ENCODE data around the gene SEC24C. TPM values are rescaled to one million over a fixed set of nuclear protein-coding genes. Genes with fewer than 3 reads are reported as not detected.

SEC24C gene
- total and polyA plus RNA-seq, 2 of the 13 experiments (the other 11 are each of a cell fraction or from before 2014, with no cell fraction given) = 63.1 to 66.4 TPM

- 0 out of 2 replicates have a peak, but pooled peaks cover 5% of the 10 kb centered on the region for H3K4me1 ChIP-seq (ENCODE audit: insufficient read depth, low read length)
- H3K27me3 ChIP-seq (ENCODE audit: control insufficient read depth in 1 of 2, insufficient read depth in 2 of 2, low read length in 2 of 2) = no peaks in the 10 kb centered on the region; a peak in 1 of 5 replicates
- DNase-seq (ENCODE audit: low spot score) = no peak
- ChIA-PET CTCF (ENCODE audit: low intra/inter-chr PET ratio, low total read pairs) (no interaction called here), POLR2A (no interaction called here)
- intact Hi-C loops (cut with micrococcal nuclease; ENCODE audit: unreplicated experiment) = no loop called here
- H3K79me2 ChIP-seq (ENCODE audit: insufficient read depth, low read length) = no peaks in the 10 kb centered on the region
- H3K9ac ChIP-seq (ENCODE audit: insufficient read depth, low read depth, low read length) = no peak overlapping the region
- H3K4me2 ChIP-seq (ENCODE audit: low read depth, low read length) = no peak overlapping the region
- H3K4me3 ChIP-seq (replicated peaks in 1 of 3; ENCODE audit: insufficient read depth in 1 of 3, low read depth in 2 of 3, low read length in 3 of 3) = no peak overlapping the region
- no TSS peak for BruUV-seq (replicated peaks)
- no peaks in the 10 kb centered on the region for H4K20me1 ChIP-seq (ENCODE audit: insufficient read depth, low read length)
- FAIRE-seq = no peak
- H3K27ac ChIP-seq (ENCODE audit: extremely low read length, insufficient read depth, low read length) = no peak overlapping the region
- H3K9me3 ChIP-seq (ENCODE audit: low read length) = no peaks in the 10 kb centered on the region
- 100% methylated on average over 1 of the region's 1 CpG for WGBS (ENCODE audit: low lambda C conversion rate)
- ATAC-seq = no peak
- H3K36me3 ChIP-seq (replicated peaks in 1 of 2; ENCODE audit: control insufficient read depth in 1 of 2, insufficient read depth in 2 of 2, low read length in 2 of 2) = peaks cover 58 to 80% of the 10 kb centered on the region in 2 experiments
- H2AFZ ChIP-seq (ENCODE audit: low read length) = no peak overlapping the region
- in situ Hi-C loops (cut with HindIII; ENCODE audit: extremely low pct_ligation_motif_present, low pct_unique_long_range_greater_than_20kb) = no loop called here
- TF ChIP-seq ZNF276 (CRISPR knock-in tag; IDR thresholded peaks at IDR 0.05; ENCODE audit: low read depth) = no peak
- no peak for TF ChIP-seq MEF2D (CRISPR knock-in tag; IDR thresholded peaks at IDR 0.05)
- no peak for TF ChIP-seq HNF4A (CRISPR knock-in tag; IDR thresholded peaks at IDR 0.05)
- no peak for TF ChIP-seq ZNF788 (CRISPR knock-in tag; IDR thresholded peaks at IDR 0.05; ENCODE audit: borderline replicate concordance)
- no peak for TF ChIP-seq MTA3 (CRISPR knock-in tag; IDR thresholded peaks at IDR 0.05)
- TF ChIP-seq ZNF484 (CRISPR knock-in tag; IDR thresholded peaks at IDR 0.05; ENCODE audit: borderline replicate concordance, low read depth) = no peak
- TF ChIP-seq TOE1 (CRISPR knock-in tag; IDR thresholded peaks at IDR 0.05) = no peak
- no peak for TF ChIP-seq ZNF567 (CRISPR knock-in tag; IDR thresholded peaks at IDR 0.05; ENCODE audit: borderline replicate concordance)
- TF ChIP-seq ZBTB46 (CRISPR knock-in tag; IDR thresholded peaks at IDR 0.05; ENCODE audit: borderline replicate concordance) = no peak
- no peak for TF ChIP-seq ATM (IDR thresholded peaks at IDR 0.05; ENCODE audit: borderline replicate concordance)
- TF ChIP-seq PLSCR1 (CRISPR knock-in tag; IDR thresholded peaks at IDR 0.05; ENCODE audit: borderline replicate concordance) = no peak
- TF ChIP-seq MAFG (CRISPR knock-in tag; IDR thresholded peaks at IDR 0.05) = no peak
- TF ChIP-seq ZMAT5 (CRISPR knock-in tag; IDR thresholded peaks at IDR 0.05; ENCODE audit: borderline replicate concordance, low read depth) = no peak
- TF ChIP-seq ZNF414 (CRISPR knock-in tag; IDR thresholded peaks at IDR 0.05) = no peak
- TF ChIP-seq, protein P1, sequence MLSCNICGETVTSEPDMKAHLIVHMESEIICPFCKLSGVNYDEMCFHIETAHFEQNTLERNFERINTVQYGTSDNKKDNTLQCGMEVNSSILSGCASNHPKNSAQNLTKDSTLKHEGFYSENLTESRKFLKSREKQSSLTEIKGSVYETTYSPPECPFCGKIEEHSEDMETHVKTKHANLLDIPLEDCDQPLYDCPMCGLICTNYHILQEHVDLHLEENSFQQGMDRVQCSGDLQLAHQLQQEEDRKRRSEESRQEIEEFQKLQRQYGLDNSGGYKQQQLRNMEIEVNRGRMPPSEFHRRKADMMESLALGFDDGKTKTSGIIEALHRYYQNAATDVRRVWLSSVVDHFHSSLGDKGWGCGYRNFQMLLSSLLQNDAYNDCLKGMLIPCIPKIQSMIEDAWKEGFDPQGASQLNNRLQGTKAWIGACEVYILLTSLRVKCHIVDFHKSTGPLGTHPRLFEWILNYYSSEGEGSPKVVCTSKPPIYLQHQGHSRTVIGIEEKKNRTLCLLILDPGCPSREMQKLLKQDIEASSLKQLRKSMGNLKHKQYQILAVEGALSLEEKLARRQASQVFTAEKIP (CRISPR knock-in tag; IDR thresholded peaks at IDR 0.05; ENCODE audit: borderline replicate concordance) = no peak
- TF ChIP-seq BCL3 (CRISPR knock-in tag; IDR thresholded peaks at IDR 0.05) = no peak
These were observed 17.6 kb downstream of the SEC24C start for GRCh38 chr10:73761781-73762180.

All from HepG2 (cell line).